Neutrophil (primary cell): Measurements from ENCODE around the gene POLN.

Experiments
- H3K27ac ChIP-seq: fragments of 200-600 bp; sonication (generic); 2 replicates; pipeline ENCODE4 v1.5.1; 2016; ENCODE audit warnings: mild to moderate bottlenecking, moderate library complexity
- H3K27me3 ChIP-seq: fragments of 200-600 bp; sonication (generic); 2 replicates; pipeline ENCODE4 v1.6.0; 2016; ENCODE audit warnings: mild to moderate bottlenecking
- H3K36me3 ChIP-seq: fragments of 200-600 bp; sonication (generic); 2 replicates; pipeline ENCODE4 v1.5.1; 2017
- H3K4me1 ChIP-seq, 2 experiments: fragments of 200-600 bp in 1 of 2; sonication (generic) in 1 of 2; 1 replicate in 1 of 2; 2 replicates in 1 of 2; pipeline versions ENCODE4 v1.5.1 to v1.6.1; 2013 to 2016; ENCODE audit warnings: low read depth in 1 of 2, low read length in 1 of 2, mild to moderate bottlenecking in 1 of 2, moderate library complexity in 1 of 2; ENCODE audit not compliant: control insufficient read depth in 1 of 2, insufficient read depth in 1 of 2
- H3K4me3 ChIP-seq, 2 experiments: fragments of 200-600 bp in 1 of 2; sonication (generic) in 1 of 2; 1 replicate in 1 of 2; 2 replicates in 1 of 2; pipeline ENCODE4 v1.5.1; 2013 to 2016; ENCODE audit warnings: low read depth in 1 of 2, low read length in 1 of 2, mild to moderate bottlenecking in 1 of 2, moderate library complexity in 1 of 2
- H3K9me3 ChIP-seq: fragments of 200-600 bp; sonication (generic); 2 replicates; pipeline ENCODE4 v1.5.1; 2016
- CTCF ChIP-seq: fragments of 200-600 bp; sonication (generic); IDR thresholded peaks from 2 replicates; pipeline ENCODE4 v1.5.1; 2016; ENCODE audit warnings: antibody characterized with exemption

POLN gene

GRCh38 chr4:2062168-2062807 is 179.6 kb downstream of the POLN start:
- TF ChIP-seq CTCF = no peak
- no peak overlapping the region for H3K27ac ChIP-seq
- H3K36me3 ChIP-seq = no peaks in the 10 kb centered on the region
- no peak overlapping the region for H3K4me3 ChIP-seq
- no peaks in the 10 kb centered on the region for H3K9me3 ChIP-seq
- H3K27me3 ChIP-seq = peaks cover 60% of the 10 kb centered on the region
- peaks cover 0 to 9% of the 10 kb centered on the region in 2 experiments for H3K4me1 ChIP-seq

DNA sequence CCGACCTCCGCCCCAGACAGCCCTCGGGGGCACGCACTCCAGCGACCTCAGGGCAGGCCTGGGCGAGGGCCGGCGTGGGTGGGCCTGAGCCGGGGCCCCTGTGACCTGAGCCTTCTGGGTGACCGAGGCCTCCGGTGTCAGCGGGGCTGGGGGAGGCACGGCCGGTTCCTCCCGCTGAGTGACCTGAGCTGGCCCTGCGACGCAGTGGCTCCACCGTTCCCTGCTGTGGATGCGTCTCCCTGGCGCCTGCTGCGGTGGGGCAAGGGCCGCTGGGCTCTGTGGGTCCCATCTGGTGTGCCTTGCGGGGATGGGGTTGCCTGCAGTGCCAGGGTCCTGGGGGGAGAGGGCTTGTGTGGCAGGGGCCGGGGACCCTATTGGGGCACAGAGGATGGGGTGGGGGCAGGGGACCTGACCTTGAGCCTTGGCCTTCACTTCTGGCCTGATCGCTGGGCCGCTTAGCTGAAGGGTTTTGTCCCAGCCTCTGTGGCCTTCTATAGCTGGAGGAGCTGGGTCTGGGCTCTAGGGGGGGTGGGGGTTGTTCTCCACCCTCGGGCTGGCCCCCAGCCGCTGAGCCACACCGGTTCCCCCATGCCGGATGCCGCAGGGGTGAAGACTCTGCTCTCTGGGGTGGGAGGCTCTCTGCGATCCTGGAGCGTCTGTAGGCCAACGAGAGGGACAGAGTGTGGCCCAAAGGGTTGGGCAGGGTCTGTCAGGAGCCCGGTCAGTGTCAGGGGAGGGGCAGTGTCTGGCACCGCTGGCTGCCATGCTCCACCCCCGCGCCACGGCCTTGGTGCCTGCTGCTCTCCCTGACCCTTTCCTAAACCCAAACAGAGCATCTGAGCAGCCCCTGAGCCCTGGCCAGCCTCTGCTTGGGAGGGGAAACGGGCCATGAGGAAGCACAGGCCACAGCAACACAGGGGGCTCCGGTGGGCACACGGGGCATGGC is 180.5 kb downstream of the POLN start:
- TF ChIP-seq CTCF = no peak
- no peak overlapping the region for H3K27ac ChIP-seq

GRCh38 chr4:2060611-2061185 is 181.2 kb downstream of the POLN start:
- Histone ChIP-seq H3K4me3 (no peak overlapping the region), H3K27ac (no peak overlapping the region), H3K27me3 (peaks cover 76% of the 10 kb centered on the region), H3K9me3 (no peaks in the 10 kb centered on the region), H3K36me3 (no peaks in the 10 kb centered on the region), H3K4me1 (peaks cover 0 to 9% of the 10 kb centered on the region in 2 experiments)
- no peak for TF ChIP-seq CTCF

More for the DNA sequence above, 180.5 kb downstream of the POLN start:
- no peak overlapping the region for H3K4me3 ChIP-seq
- peaks cover 68% of the 10 kb centered on the region for H3K27me3 ChIP-seq
- H3K36me3 ChIP-seq = no peaks in the 10 kb centered on the region
- peaks cover 0 to 9% of the 10 kb centered on the region in 2 experiments for H3K4me1 ChIP-seq
- H3K9me3 ChIP-seq = no peaks in the 10 kb centered on the region

DNA sequence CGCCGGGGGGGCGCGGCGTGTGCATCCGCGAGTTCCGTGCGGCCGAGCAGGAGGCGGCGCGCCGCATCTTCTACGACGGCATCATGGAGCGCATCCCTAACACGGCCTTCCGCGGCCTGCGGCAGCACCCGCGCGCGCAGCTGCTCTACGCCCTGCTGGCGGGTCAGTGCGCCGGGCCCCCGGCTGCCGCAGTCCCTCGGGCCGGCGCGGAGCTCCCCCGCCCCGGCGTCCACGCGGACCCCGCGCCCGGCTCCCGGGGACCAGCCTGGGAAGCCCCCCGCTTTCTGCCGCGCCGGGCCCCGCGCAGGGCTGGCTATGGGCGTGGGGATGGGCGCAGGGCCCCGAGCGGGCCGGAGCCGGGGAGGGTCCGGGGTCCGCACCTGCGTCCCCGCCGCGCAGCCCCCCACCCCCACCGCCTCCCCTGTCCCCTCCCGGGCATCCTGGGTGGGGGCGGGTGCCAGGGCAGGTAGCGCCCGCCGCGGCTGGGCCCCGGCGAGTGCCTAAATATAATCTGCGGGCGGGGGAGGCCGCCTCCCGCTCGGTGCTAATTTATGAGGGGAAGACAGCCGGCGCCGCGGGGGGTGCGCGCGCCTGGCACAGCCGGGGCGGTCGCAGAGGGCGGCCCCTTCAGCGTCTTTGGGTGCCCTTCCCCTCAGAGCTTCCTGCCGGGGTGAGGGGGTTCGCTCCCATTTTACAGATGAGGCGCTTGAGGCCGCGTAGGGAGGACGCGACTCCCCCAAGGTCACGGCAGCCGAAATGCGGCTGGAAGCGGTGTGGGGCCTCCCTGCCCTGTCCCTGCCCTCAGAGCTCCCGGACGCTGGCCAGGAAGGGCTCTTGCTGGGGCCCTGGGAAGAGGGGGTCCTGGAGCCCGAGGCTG is 182.0 kb downstream of the POLN start:
- Histone ChIP-seq H3K36me3 (no peaks in the 10 kb centered on the region), H3K27ac (no peak overlapping the region), H3K27me3 (peaks cover 83% of the 10 kb centered on the region), H3K4me3 (no peak overlapping the region), H3K4me1 (peaks cover 0 to 9% of the 10 kb centered on the region in 2 experiments), H3K9me3 (no peaks in the 10 kb centered on the region)
- TF ChIP-seq CTCF = no peak
